AG04450 (cell line): ENCODE data around the gene PAIP2B. TPM values are rescaled to one million over a fixed set of nuclear protein-coding genes. Genes with fewer than 3 reads are reported as not detected.
"Not testable (repeated sequence)": the region's sequence is repeated elsewhere in the genome, so short reads cannot be mapped to it uniquely, and the experiment has no call there.

Source experiments
- CTCF ChIA-PET: fragments of 300-600, 350-600 bp; formaldehyde crosslinking; extraction: SDS; loops from one replicate; lab custom pipeline; 2022; ENCODE audit warnings: antibody characterized with exemption, inconsistent platforms; lab: Charles Lee
- POLR2A ChIA-PET: fragments of 350-600 bp; formaldehyde crosslinking; extraction: SDS; loops from one replicate; lab custom pipeline; 2021; ENCODE audit warnings: antibody characterized with exemption, inconsistent platforms; lab: Yijun Ruan, JAX
- DNase-seq: peaks from one replicate; pipeline ENCODE4 v3.0.0-alpha.2; 2011; ENCODE audit warnings: low read depth, low spot score
- H3K27ac ChIP-seq: one replicate; pipeline ENCODE4 v1.5.1; 2012; ENCODE audit warnings: low read depth, low read length, control low read depth
- H3K27me3 ChIP-seq: one replicate; pipeline ENCODE4 v1.6.0; 2012; ENCODE audit warnings: low read length; ENCODE audit not compliant: control insufficient read depth, insufficient read depth
- H3K4me3 ChIP-seq: 2 replicates; pipeline ENCODE4 v1.5.1; 2011; ENCODE audit warnings: mild to moderate bottlenecking, low read depth, low read length, control low read depth
- H3K9me3 ChIP-seq: 2 replicates; pipeline ENCODE4 v1.5.1; 2012; ENCODE audit warnings: low read length; ENCODE audit not compliant: control insufficient read depth, insufficient read depth
- polyA plus RNA-seq: library from polyadenylated mRNA; depleted of rRNA; stranded (reverse); fragments of >200 nt; gene quantifications from 2 replicates; pipeline ENCODE4 v1.2.3, GENCODE V29; 2011
- TF ChIP-seq, protein P1 (sequence below): IDR thresholded peaks from 2 replicates; pipeline ENCODE4 v1.5.1; 2011; ENCODE audit warnings: low read depth, low read length, control low read depth, inconsistent platforms

PAIP2B gene
- polyA plus RNA-seq, 1 experiment = 0.24 TPM

DNA sequence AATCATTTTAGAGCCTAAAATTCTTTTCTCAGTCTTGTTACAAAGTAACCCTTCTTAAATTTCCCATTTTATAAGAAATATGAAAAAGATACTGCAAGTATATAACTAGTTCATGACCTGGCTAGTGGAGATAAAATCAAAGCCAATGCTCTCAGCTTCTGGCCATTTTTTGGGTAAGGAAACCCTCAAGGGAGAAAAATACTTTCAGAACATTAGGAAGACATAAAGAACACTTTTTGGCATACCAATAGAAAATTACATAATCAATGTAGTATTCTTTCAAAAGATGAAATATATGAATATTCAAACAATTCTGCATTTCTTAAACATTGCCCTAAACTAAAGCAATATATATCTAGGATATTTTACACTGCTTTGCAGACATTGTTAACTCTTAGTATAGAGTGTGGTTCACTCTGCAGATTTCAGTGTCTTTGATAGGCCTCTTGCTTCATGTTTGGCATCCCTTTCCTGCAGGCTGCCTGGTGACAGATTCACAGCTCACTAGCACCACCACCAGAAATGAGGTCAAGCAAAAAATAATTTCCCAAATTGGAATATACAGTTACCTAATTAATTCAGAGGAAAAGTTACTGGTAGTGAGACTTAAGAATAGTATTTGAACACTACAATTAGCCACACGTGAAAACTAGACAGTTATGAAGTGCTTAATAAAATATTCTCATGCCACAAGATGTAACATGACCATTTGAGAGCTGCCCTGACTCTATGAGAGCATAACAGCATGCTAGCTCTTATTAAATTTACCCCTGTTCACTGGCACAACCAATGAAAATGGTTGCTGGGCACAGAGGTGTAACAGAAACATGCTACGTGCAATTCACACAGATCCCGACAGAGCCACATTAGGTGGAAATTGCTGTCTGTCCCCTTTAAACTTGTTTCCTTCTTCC is 36.0 kb downstream of the PAIP2B start:
- Histone ChIP-seq H3K27ac (no peak overlapping the region), H3K4me3 (no peak overlapping the region), H3K27me3 (peaks cover 7% of the 10 kb centered on the region), H3K9me3 (no peaks in the 10 kb centered on the region)
- CTCF ChIA-PET = interaction anchor here (3.2 kb wide), 1 partner anchor 90 kb away, joined by 20 read pairs; no protein-coding TSS in a partner anchor
- POLR2A ChIA-PET = no interaction called here
- TF ChIP-seq, protein P1, sequence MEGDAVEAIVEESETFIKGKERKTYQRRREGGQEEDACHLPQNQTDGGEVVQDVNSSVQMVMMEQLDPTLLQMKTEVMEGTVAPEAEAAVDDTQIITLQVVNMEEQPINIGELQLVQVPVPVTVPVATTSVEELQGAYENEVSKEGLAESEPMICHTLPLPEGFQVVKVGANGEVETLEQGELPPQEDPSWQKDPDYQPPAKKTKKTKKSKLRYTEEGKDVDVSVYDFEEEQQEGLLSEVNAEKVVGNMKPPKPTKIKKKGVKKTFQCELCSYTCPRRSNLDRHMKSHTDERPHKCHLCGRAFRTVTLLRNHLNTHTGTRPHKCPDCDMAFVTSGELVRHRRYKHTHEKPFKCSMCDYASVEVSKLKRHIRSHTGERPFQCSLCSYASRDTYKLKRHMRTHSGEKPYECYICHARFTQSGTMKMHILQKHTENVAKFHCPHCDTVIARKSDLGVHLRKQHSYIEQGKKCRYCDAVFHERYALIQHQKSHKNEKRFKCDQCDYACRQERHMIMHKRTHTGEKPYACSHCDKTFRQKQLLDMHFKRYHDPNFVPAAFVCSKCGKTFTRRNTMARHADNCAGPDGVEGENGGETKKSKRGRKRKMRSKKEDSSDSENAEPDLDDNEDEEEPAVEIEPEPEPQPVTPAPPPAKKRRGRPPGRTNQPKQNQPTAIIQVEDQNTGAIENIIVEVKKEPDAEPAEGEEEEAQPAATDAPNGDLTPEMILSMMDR = peak; percentile 37
- no peak for DNase-seq

GRCh38 chr2:71187589-71187988 is 39.3 kb downstream of the PAIP2B start:
- no peaks in the 10 kb centered on the region for H3K9me3 ChIP-seq
- H3K27ac ChIP-seq = no peak overlapping the region
- ChIA-PET POLR2A (no interaction called here), CTCF (interaction anchor here (0.9 to 1.5 kb wide), 3 partner anchors 31 to 88 kb away, joined by 3 to 6 read pairs (median 3); no protein-coding TSS in a partner anchor)
- H3K4me3 ChIP-seq = no peak overlapping the region
- DNase-seq = no peak
- H3K27me3 ChIP-seq = peaks cover 7% of the 10 kb centered on the region
- TF ChIP-seq, protein P1 = no peak

GRCh38 chr2:71186973-71187372 is 39.9 kb downstream of the PAIP2B start:
- no peak overlapping the region for H3K27ac ChIP-seq
- H3K9me3 ChIP-seq = no peaks in the 10 kb centered on the region
- CTCF ChIA-PET = interaction anchor here (1.1 to 1.5 kb wide), 2 partner anchors 86 to 87 kb away, joined by 3 to 6 read pairs; no protein-coding TSS in a partner anchor
- no peak overlapping the region for H3K4me3 ChIP-seq
- TF ChIP-seq, protein P1 = no peak
- H3K27me3 ChIP-seq = peaks cover 7% of the 10 kb centered on the region
- DNase-seq = no peak
- POLR2A ChIA-PET = no interaction called here

DNA sequence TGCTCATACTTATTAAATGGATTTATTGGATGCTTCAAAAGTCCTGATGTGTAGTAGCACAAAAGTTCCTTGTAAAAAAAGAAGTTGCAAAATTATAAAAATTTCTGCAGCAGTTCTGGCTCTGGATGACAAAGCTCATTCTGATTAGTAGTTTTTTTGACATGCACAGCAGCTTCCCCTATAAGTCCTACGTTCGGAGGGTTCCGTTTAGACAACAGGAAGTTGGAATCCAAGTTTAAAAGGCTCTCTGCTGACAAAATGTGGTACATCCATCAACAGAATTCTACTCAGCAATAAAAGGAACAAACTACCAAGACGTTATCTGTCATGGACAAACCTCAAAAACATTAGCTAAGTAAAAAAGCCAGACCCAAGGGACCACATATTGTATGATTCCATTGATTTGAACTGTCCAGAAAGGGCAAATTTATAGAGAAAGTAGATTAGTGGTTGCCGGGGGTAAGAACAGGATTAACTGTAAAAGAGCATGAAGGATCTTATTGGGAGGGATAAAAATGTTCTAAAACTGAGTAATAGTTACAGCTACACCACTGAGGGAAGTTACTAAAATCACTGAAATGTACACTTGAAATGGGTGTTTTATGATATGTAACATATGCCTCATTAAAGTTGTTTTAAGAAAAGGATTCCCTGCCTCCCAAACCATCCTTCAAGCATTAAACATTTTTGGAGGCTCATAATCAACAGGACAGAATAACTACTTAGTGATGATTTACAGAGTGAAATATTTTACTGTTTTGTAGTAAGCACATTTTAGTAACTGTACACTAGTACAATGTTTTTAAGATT is 43.4 kb downstream of the PAIP2B start:
- H3K27ac ChIP-seq, H3K9me3 ChIP-seq, DNase-seq, H3K4me3 ChIP-seq, POLR2A ChIA-PET, H3K27me3 ChIP-seq, CTCF ChIA-PET: not testable (repeated sequence)

DNA sequence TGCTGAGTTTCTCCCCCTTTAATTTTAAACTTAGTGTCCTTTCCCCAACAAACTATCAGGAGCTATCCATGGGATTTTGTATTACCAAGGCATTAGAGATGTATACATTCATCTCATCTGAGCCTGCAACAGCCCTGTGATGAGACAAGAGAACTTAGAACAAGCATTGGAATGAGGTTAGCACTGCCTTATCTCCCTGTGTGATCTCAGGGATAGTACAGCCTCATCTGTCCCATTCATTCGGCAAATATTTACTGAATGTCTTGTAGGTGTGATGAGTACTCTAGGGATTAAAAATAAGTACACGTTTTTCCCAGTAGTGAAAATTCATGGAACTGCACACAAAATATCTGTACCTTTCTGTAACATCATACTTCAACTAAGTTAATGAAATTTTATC is 45.6 kb downstream of the PAIP2B start:
- POLR2A ChIA-PET = no interaction called here
- no peak for DNase-seq
- no peak overlapping the region for H3K27ac ChIP-seq
- H3K27me3 ChIP-seq = peaks cover 9% of the 10 kb centered on the region
- TF ChIP-seq, protein P1 = no peak
- no peaks in the 10 kb centered on the region for H3K9me3 ChIP-seq
- CTCF ChIA-PET = interaction anchor here (1.0 to 1.3 kb wide), 2 partner anchors 25 to 233 kb away, joined by 3 read pairs; no protein-coding TSS in a partner anchor
- H3K4me3 ChIP-seq = no peak overlapping the region

- POLR2A ChIA-PET, H3K9me3 ChIP-seq, CTCF ChIA-PET, H3K4me3 ChIP-seq, H3K27ac ChIP-seq, DNase-seq: not testable (repeated sequence)
- H3K27me3 ChIP-seq = peaks cover 11% of the 10 kb centered on the region
Measured at GRCh38 chr2:71178836-71179235, 48.1 kb downstream of the PAIP2B start.
